ENCODE data around the gene LPP.
"Not testable (repeated sequence)": the region's sequence is repeated elsewhere in the genome, so short reads cannot be mapped to it uniquely, and the experiment has no call there.

The LPP gene

GRCh38 chr3:188154014-188154808 is at the start of gene LPP:
TSS of gene LPP (plus strand) at chr3:188154157. CDS start at chr3:188406121, 251,964 bp downstream.
- no peak for DNase-seq

GRCh38 chr3:188106006-188106405 is 48.0 kb upstream of the LPP start:
- DNase-seq, result no peak

- DNase-seq, result no peak
These were observed 47.5 kb upstream of the LPP start for GRCh38 chr3:188106454-188106853.

GRCh38 chr3:188106887-188107830 is 46.8 kb upstream of the LPP start:
- DNase-seq, result no peak

- DNase-seq, result no peak
These were observed 45.1 kb upstream of the LPP start for GRCh38 chr3:188108703-188109412.

GRCh38 chr3:188111002-188111584 is 42.9 kb upstream of the LPP start:
- no peak for DNase-seq

GRCh38 chr3:188113756-188114155 is 40.2 kb upstream of the LPP start:
- DNase-seq, result no peak

GRCh38 chr3:188119846-188120245 is 34.1 kb upstream of the LPP start:
- DNase-seq, result no peak

GRCh38 chr3:188122571-188123169 is 31.3 kb upstream of the LPP start:
- no peak for DNase-seq

- DNase-seq, result no peak
These were observed 30.6 kb upstream of the LPP start for GRCh38 chr3:188123170-188123905.

- DNase-seq, result no peak
These were observed 29.8 kb upstream of the LPP start for GRCh38 chr3:188124184-188124583.

GRCh38 chr3:188125076-188125475 is 28.9 kb upstream of the LPP start:
- DNase-seq, result no peak

GRCh38 chr3:188126276-188126675 is 27.7 kb upstream of the LPP start:
- no peak for DNase-seq

GRCh38 chr3:188126934-188127333 is 27.0 kb upstream of the LPP start:
- no peak for DNase-seq

- no peak for DNase-seq
These were observed 25.1 kb upstream of the LPP start for GRCh38 chr3:188128905-188129304.

- not testable (repeated sequence) for DNase-seq
These were observed 22.9 kb upstream of the LPP start for GRCh38 chr3:188131023-188131422.

- no peak for DNase-seq
These were observed 20.7 kb upstream of the LPP start for GRCh38 chr3:188133219-188133618.

- DNase-seq, result no peak
These were observed 20.3 kb upstream of the LPP start for GRCh38 chr3:188133646-188134045.

GRCh38 chr3:188134079-188134478 is 19.9 kb upstream of the LPP start:
- no peak for DNase-seq

- no peak for DNase-seq
These were observed 19.1 kb upstream of the LPP start for GRCh38 chr3:188134856-188135255.

GRCh38 chr3:188135271-188135670 is 18.7 kb upstream of the LPP start:
- DNase-seq, result no peak

- no peak for DNase-seq
These were observed 16.9 kb upstream of the LPP start for GRCh38 chr3:188137051-188137450.

All from KG1 (cell line).